Stimulated activated CD4-positive, alpha-beta T cell treated with anti-CD3 and anti-CD28 coated beads, Interleukin-12 subunit alpha, Interleukin-12 subunit beta, amount 100 ng/mL, for 4 hours (primary cell): ENCODE results near the gene C17orf50.
"Not testable (repeated sequence)": the region's sequence is repeated elsewhere in the genome, so short reads cannot be mapped to it uniquely, and the experiment has no call there.

ENCODE experiments used
- DNase-seq: peaks from one replicate; pipeline ENCODE4 v3.0.0-alpha.2; 2020

Gene C17orf50

DNA sequence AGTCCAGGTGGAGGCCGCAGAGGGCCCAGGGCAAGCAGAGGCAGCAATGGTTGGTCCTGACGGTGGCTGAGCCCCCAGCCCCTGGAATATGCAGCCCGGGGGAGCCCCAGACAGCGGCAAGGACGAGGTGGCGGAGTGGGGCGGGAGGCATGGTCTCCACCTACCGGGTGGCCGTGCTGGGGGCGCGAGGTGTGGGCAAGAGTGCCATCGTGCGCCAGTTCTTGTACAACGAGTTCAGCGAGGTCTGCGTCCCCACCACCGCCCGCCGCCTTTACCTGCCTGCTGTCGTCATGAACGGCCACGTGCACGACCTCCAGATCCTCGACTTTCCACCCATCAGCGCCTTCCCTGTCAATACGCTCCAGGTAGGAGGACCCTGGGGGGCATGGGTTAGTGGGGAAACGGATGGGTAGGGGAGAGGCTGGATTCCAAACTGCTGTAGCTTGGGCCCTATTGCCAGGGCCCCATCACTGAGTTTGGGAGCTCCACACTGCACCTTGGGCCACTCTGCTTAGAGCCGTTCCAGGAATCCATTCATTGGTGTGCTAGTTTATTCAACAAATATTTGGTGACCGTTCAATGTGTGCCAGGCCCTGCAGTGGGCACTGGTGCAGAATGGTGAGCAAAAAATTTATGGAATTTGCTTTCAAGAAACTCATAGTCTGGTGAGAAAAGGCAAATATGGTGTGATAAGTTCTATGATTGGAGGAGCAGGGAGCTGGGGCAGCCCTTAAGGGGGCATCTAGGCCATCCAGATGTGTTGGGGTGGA lies 25.5 kb upstream of the C17orf50 start:
- DNase-seq, result no peak

DNA sequence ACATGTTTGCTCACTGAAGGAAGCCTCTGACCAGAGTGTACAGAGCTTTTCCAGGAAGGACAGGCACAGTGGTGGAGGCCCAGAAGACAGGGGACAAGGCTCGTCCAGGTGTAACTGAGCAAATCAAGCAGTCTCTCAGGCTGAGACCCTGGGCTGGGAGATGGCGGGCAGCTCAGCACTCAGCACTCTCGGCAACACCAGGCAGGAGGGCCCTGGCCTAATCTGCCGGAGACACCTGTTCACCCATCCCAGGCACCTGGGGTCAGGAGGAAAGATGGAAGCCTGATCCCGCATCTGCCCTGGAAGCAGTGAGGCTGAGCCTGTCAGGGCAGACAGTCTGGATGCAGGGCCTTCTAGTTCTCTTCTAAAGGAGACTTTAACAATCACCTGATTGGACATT lies 24.5 kb upstream of the C17orf50 start:
- no peak for DNase-seq

DNA sequence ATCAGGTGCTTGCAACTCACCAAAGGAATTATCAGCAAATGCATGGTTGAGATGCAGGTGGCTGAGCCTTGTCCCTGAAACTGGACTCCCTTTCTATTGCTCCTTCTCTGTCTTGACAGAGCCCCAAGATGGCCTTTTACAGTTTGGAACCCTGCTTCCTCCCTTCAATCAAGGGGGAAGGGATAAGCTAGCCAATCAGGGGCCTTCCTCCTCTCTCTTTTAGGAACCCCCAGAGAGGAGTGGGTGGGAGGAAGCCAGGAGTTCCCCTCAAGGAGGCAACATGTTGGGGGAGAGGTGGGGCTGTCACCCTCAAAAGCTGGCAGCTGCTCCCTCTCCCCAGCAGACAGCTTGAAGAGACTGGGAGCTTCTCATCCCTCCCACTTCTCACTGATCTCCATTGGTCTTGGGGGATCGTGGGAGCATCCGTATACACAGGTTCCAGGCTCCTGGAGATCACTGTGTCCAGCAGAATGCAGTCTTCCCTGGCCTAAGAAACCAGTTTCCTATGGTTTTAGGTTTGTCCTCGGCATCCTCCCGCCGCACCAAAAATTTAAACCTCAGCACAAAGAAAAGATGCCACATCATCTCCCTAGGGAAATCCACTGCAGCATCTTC lies 22.1 kb upstream of the C17orf50 start:
- no peak for DNase-seq

DNA sequence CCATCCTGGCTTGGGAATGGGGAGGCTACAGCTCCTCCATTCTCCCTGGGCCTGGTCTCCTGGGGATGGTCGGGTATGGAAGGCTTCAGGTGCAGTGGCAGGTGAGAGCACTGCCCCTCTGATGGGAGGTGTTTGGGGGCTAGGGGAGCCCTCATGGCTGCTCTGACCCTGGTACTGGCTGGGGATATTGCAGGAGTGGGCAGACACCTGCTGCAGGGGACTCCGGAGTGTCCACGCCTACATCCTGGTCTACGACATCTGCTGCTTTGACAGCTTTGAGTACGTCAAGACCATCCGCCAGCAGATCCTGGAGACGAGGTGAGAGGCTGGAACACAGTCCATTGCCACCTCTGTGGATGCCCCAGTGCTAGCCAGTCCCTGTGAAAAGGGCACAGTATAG lies 20.5 kb upstream of the C17orf50 start:
- no peak for DNase-seq

DNA sequence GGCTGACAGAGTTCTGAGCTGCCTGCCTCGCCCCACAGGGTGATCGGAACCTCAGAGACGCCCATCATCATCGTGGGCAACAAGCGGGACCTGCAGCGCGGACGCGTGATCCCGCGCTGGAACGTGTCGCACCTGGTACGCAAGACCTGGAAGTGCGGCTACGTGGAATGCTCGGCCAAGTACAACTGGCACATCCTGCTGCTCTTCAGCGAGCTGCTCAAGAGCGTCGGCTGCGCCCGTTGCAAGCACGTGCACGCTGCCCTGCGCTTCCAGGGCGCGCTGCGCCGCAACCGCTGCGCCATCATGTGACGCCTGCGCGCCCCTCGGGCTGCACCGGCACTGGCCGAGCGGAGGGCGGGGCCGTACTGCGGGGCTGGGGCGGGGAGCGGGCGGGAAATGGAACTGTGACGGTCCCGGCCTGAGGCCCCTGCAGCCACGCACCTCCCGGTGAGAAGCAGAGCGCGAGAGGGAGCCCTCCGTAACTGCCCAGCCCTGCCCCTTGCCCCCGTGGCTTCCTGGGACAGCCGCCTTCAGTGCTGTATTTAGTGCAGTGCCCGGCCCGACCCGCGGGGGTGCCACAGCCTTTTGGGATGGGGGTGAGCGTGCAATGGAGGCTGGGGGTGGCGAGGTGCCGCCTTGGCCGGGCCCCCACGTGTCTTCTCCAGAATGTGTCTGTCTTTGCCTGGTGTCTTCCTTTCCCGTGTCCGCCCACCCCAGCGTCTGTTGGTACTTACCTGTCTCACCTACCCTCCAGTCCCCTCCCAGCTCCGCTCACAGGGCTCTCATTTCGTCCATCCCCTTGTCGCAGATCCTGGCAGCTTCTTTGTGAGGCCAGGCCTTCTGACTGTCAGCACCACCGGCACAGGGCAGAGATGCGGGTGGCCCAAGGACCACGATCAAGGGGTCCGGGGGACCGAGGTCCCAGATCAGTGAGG lies 19.4 kb upstream of the C17orf50 start:
- no peak for DNase-seq

DNA sequence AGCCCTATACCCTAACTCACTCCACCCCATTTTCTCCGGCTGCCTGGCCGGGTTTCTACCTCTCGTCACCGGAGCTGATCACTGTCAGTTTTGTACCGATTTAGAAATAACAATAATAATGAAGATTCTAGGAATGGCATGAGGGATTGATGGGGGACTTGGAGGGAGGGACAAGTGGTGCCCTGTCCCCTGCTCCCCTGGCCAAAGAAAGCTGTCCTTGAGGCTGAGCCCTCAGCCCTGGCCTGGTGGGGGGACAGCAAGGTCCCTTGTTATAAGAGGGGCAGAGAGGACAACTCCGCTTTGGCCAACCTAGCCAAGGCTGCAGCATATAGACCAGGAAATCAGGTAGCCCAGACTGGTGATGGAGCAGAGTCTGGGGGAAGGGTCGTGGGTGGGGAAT lies 18.2 kb upstream of the C17orf50 start:
- no peak for DNase-seq

DNA sequence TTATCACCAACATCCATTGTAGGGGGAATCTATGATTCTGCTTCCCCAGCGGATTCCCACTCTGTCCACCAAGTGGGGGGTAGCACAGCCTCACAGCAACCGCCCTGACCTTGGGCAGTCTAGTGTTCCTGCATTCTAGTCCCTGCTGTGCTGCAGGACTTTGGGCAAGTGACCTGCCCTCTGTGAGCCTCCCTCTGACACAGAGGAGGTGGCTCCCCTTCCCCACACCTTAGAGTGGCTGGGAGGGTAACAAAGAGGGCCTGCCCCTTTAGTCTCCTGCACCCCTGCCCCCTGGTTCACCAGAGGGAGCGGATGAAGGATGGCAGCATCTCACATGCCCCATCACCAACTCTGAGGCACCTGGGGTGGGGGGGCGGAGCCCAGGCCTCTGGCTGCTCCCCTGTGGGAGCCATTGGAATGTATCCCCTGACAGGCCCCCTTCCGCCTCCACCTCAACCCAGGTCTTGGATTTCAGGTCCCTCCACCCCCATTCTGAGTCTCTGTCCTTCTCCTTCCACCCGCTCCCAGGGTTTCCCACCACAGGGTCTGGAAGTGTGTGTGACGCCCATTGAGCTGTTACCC lies 17.7 kb upstream of the C17orf50 start:
- no peak for DNase-seq

DNA sequence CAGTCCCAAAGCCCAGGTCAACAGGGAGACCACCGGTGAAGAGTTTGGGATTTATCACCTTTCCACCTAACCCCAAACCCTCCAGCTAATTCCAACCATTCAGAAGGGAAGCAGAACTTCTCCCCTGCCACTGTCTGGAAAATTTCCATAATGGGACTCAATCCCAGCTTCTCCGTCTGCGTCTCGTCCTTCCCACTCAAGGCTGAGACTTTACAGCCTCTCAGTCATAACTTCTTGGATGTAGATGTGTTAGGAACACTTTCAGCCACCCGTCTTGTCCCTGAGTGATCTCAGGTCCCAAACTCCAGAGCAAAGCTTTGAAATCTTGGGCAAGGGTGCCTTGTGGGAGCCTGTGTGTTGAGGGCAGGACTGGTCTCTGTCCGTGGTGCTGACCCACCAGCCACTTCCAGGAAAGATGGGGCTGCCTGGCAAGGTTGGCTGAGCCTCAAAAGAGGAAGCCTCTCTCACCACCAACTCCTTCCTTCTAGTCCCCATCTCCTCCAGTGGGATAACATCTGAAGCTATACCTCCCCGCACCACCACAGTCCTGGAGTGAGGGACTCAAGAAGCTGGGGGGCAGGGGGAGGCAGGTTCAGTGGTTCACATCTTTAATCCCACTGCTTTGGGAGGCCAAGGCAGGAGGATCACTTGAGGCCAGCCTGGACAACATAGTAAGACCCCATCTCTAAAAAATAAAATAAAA lies 16.9 kb upstream of the C17orf50 start:
- DNase-seq, result no peak

DNA sequence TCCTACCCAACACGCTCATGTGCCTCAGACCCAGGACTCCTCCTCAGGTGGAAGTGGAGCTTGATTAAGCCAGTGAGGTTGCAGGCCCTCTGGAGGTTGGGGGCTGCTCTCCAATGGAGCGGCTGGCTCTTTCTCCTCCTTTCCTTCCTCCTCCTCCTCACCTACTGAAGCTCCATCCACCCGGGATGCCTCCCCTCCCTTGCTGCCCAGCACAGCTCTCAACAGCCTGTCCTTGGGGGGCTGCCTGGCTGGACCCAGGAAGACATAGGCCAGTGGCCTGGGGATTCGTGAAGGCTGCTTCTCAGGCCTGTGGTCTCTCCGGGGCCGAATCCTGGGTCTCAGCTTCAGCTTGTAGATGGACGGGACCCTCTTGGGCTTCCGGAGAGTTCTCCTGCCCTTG lies 15.9 kb upstream of the C17orf50 start:
- DNase-seq, result no peak

DNA sequence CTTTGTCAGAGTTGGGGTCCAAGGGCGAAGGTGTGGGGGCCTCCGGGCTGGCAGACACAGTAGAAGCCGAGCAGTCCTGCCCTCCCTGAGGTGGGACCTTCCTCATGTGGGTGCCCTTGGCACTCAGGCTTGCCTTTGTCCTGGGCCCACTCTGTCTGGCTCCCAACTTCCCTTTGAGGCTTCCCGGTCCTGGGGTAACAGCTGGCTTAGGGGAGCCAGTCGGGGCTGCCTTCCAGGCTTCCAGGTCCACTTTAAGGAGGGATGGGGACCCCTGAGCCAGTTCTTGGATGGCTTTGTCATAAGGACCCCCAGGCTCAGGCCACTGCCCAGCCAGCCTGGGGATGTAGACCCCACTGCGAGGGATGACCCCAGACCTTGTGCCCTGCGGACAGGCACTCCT lies 15.4 kb upstream of the C17orf50 start:
- no peak for DNase-seq

DNA sequence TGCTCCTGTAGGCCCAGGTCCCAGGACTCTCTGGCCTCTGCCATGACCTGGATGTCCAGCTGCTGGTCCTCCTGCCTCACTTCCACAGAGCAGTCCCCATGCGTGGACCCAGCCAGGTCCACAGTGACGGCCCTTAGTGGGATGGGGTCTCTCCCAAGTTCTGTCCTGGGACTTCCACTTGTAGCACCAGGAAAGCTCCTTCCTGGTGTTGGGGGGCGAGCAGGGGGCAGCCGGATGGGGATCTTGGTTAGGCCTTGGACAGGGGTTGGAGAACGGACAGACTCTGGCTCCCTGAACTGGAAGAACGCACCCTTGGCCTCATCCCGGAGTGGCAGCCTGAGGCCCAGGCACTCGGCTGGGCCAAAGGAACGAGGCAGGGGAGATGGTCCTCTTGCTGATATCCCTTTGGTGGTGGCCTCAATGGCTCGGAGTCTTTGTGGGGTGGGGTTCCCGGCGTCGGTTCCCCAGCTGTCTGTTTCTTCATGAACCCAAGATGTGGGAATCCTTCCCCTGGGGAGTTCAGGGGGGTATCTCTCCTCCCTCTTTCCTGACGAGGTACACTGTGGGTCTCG lies 14.9 kb upstream of the C17orf50 start:
- DNase-seq, result no peak

DNA sequence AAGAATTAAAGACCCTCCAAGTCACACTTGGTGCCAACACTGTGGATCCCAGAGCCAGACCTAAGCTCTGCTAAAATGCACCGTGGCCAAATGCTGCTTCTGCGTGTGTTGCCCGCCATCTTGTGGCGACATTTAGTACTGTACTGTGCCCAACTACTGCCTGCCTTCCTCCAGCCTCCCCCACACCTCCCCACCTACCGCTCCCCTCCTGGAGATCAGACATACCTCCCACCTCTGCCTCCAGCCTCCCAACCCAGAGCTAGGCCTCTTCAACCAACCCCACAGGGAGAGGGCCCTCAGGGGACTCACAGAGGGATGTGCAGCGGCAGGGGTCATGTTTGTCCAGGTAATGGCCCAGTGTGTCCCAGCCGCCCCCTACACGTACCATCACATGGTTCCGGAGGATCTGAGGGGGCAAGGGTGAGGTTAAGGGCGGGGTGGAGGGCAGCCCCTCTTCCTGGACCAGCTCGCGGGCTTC lies 13.1 kb upstream of the C17orf50 start:
- DNase-seq, result peak; percentile 79

DNA sequence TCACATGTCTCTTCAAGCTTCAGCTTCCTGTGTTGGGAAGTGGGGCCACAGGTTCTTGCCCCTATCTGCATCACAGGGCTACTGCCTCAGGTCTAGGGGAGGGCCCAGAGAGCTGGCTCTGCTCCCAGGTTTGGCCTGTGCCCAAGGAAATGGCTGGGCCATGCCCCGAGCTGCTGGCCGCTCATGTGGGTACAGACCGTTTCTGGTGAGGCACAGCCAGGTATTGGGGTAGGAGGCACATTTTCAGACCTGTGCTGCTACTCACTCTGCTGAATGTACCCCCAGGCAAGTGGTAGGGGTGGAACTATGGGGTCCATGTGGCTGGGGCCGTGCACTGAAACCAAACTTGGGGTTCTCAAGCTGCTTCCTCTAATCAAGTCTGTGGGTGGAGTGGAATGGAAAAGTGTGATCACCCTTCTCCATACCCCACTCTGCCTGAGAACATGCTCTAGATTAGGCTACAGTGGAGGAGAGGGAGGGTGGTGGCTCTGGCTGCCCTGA lies 12.3 kb upstream of the C17orf50 start:
- DNase-seq, result no peak

DNA sequence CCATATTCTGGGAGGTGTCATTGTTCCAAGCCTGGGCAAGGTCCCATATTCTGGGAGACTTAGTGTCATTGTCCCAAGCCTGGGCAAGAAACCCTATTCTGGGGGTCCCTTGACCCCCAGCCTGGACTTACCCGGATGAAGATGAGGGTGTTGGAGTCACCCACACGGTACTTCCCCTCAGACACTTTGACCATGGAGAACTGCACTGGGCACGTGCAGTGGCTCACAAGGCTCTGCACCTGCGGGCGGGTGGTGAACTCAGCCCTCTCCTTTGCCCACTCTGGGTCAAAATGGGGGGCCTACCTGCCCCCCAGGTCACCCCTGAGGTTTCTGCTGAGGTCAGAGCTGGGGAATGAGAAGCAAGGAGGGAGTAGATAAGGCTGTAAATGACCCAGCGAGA lies 11.7 kb upstream of the C17orf50 start:
- no peak for DNase-seq

DNA sequence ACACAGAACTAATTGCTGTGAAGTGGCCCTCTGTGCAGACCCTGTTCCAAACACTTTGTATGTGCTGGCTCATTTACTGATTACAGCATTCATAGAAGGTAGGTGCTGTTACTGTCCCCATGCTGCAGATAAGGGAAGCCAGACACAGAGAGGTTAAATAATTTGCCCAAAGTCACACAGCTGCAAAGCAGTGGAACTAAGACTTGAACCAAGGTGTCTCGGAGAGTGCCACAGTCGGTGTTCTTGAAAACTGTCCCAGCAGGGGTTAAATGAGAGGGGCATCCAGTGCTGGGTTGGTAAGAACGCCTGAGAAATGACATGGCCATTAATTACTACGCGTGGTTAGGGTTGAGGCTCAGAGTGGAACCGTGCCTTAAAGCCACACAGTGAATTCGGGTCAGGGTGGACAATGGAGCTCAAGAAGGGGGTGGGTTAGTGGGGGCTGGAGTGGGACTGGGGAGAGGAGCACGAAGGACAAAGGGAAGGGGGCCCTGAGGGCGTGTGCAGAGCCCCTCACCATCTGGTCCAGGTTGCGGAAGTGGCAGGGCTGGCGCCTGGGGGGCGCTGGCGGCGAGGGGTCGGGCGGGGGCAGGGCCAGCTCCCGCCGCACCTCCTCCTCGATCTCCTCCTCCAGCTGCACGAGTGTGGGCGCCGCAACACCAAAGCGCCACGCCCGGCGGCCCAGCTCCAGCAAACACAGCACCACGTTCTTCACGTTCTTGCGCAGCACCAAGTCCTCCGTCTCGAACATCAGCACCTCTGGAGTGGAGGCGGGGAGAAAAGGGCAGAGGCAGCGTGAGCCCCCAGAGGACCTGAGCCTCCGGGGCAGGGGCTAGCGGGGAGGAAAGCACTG lies 10.9 kb upstream of the C17orf50 start:
- no peak for DNase-seq

DNA sequence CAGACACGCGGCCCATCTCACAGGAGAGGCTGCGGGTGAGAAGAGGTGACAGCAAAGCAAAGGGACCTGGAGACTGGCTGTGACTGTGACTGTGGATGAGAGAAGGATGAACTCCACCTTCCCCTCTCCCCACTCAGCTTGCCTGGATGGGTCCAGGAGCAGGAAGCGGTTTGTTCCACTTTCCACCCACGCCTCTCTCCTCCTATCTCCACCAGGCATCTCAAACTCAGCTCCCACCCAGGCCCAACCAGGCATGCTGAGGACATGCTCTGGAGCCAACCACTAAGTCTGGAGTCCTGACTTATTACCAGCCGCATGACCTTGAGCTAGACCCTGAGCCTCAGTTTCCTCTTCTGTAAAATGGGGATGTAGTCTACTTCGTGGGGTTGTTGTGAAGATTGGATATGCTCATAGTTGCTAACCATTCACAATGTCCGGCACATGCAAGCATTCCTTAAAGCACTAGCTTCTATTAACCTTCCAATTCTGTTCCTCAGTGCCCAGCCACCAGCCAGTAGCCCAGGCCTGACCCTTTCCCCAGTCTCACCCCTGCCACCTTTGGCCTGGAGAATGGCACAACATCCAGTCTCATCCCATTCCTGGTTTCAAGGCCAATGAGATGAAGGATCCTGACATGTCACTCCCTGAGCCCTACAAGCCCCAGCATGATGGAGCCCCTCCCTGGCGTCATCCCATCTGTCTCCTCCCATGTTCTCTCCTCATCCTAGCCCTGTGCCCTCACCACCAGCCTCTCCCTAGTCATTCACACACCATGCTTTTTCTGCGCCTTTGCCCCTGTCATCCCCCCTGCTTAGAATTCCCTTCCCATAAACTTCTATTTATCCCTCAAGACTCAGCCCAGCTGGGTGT lies 9.9 kb upstream of the C17orf50 start:
- DNase-seq, result no peak

DNA sequence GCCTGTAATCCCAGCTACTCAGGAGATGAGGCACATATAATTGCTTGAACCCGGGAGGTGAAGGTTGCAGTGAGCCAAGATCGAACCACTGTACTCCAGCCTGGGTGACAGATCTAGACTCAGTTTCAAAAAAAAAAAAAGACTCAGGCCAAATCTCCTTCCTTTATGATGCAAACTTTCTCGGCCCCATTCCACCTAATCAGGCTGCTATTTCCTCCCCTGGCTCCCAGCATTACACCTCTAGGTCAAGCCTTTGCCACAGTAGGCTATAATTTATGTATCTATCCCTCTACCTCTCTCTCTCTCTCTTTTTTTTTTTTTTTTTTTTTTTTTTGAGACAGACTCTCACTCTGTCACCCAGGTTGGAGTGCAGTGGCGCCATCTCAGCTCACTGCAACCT lies 9.1 kb upstream of the C17orf50 start:
- DNase-seq, result not testable (repeated sequence)

DNA sequence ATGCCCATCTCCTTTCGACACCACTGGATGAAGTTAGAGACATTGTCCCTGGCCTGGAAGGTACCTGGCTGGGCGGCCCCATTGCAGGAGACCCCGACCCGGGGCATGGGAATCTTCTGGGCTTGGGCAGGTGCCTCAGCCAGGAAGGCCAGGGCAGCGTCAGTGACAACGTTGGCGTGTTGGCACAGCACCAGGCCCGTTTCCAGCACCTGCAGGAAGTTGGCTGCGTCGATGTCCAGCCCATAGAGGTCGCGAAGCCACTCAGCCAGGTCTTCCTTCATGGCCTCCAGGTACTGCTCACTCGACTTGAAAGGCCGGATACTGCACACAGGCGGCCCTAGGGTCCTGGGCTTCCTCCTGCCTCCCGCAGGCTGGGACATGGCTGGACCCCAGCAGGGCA lies 8.2 kb upstream of the C17orf50 start:
- no peak for DNase-seq

DNA sequence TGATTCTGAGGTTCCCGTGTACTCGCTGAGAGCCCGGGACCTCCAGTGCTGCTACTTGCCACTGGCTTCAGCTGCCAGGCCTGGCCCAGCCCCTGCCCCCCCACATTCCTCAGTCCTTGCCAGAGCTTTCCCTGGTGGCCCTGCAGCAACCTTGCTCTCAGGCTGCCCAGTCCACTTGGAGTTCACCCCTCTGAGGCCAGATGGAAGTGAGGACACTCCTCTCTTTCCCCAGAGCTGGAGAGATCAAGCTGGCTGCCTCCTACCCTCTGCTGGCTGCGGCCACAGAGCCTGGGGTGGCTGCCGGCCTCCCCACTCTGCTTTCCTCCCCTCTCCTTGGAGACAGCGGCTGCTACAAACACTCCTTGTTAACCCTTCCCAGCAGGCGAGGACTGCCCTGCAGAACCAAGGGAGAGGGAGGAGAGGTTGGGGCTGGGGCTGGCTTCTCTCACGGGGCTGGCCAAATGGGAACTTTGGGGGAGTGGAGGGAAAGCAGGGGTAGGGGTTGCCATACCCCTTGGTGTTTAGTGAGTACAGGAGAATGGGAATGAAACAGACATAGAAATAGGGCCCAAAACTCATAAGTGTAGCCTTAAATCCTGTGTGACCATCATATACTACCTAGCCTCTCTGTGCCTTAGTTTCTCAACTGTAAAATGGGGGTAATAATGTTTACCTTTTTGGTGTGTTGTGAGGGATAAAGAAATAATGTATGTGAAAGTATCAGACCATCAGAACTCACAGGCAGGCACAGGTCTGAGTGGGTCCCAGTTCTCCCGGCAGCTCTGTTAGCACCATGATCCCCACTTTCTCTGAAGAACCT lies 7.5 kb upstream of the C17orf50 start, which contains the start of gene GAS2L2:
Gene GAS2L2, minus strand, starts transcription at position 295 of the 820 bp plus-strand sequence. CDS start 389 bp downstream, outside the sequence.
- no peak for DNase-seq
